ENCODE results near the gene SLC7A10. TPM values are rescaled to one million over a fixed set of nuclear protein-coding genes. Genes with fewer than 3 reads are reported as not detected.

SLC7A10 gene
- polyA plus RNA-seq, 1 donor (not counting 4 experiments of a cell fraction or from before 2014, with no cell fraction given): not detected

DNA sequence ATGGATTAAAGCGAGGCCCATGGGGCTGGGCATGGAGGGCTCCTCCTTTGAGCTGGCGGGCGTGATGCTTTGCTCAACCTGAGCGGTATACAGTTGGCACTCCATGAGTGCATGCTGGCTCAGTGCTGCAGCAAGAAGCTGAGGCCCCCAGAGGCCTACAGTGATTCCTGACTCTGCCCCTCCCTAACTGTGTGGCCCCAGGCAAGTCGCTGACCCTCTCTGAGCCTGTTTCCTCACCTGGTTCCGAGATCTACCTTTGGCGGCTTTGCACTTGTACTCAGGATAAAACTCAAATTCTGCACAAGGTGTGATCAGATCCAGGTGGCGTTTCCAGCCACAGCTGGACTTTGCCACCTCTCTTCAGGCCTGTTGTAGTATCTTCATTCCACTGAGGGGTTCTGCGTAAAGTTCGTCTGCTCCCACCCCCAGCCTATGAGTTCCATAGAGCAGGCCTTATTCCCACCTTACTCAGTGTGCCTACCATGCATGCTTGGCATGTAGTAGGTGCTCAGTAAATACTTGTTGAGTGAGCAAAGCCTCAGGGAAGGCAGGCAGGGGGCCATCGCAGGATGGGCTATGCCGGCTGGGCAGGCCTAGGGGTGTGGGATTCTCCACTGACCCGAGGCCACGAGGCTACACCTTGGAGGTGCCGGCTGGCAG, 23.6 kb downstream of the SLC7A10 start:
- H3K36me3 ChIP-seq (ENCODE audit: control insufficient read depth in 2 of 2, extremely low read depth in 1 of 2, insufficient read depth in 2 of 2, low read length in 2 of 2): peaks cover 0 to 14% of the 10 kb centered on the region in 2 experiments
- H3K9me3 ChIP-seq (ENCODE audit: control insufficient read depth, low read depth, low read length): no peaks in the 10 kb centered on the region
- peaks cover 3% of the 10 kb centered on the region for H4K20me1 ChIP-seq (ENCODE audit: control insufficient read depth, extremely low read depth, insufficient read depth, low read length)
- no peaks in the 10 kb centered on the region for H3K9me1 ChIP-seq (ENCODE audit: control insufficient read depth, extremely low read depth, insufficient read depth, low read length)
- H3K4me2 ChIP-seq (ENCODE audit: control insufficient read depth, extremely low read depth, insufficient read depth, low read depth, low read length): no peak overlapping the region
- FAIRE-seq (no peak), DNase-seq (ENCODE audit: low read depth, low spot score) (no peak)
- H3K27me3 ChIP-seq (ENCODE audit: control insufficient read depth, extremely low read depth, insufficient read depth, low read length): no peaks in the 10 kb centered on the region
- H3K9ac ChIP-seq (ENCODE audit: control insufficient read depth, extremely low read depth, insufficient read depth, low read length): no peak overlapping the region
- H2AFZ ChIP-seq (ENCODE audit: control insufficient read depth, low read length): no peak overlapping the region
- TF ChIP-seq CTCF (optimal IDR thresholded peaks at IDR 0.05 in 1 of 3, IDR thresholded peaks at IDR 0.05 in 1 of 3, conservative IDR thresholded peaks at IDR 0.05 in 1 of 3; ENCODE audit: extremely low read depth in 1 of 3, insufficient read depth in 2 of 3, low read length in 3 of 3) (no peak), EZH2 (IDR thresholded peaks at IDR 0.05; ENCODE audit: low read length) (no peak)
- no peak overlapping the region for H3K4me3 ChIP-seq (ENCODE audit: control insufficient read depth in 2 of 3, extremely low read depth in 1 of 3, insufficient read depth in 2 of 3, low read depth in 1 of 3, low read length in 3 of 3)
- no peak overlapping the region for H3K27ac ChIP-seq (ENCODE audit: control insufficient read depth, insufficient read depth, low read length)
- no peaks in the 10 kb centered on the region for H3K79me2 ChIP-seq (ENCODE audit: control insufficient read depth, insufficient read depth, low read length)
- dilution Hi-C loops (cut with MboI; ENCODE audit: extremely low pct_ligation_motif_present, low sequenced_read_pairs): no loop called here
- no peaks in the 10 kb centered on the region for H3K4me1 ChIP-seq (ENCODE audit: control insufficient read depth, extremely low read depth, insufficient read depth, low read length)

DNA sequence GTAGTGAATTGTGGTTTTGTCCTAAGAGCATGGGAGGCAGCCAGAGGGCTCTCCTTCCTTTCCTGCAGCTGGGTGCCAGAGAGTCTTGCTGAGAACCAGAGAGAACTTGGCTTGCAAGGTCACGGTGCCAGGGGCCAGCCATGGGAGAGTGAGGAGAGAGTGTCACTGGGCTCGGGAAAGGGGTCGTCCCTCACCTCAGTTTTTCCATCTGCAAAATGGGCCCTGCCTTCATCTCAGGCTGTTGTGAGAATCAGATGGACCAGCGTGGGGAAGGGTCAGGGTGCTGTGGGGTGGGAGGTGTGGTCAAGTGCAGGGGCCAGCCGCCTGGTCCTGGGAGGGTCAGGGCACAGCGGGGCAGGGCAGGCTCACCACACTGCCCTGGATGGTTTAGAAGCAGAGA, 24.2 kb downstream of the SLC7A10 start:
- Histone ChIP-seq H3K79me2 (ENCODE audit: control insufficient read depth, insufficient read depth, low read length) (no peaks in the 10 kb centered on the region), H3K9ac (ENCODE audit: control insufficient read depth, extremely low read depth, insufficient read depth, low read length) (no peak overlapping the region), H3K4me3 (ENCODE audit: control insufficient read depth in 2 of 3, extremely low read depth in 1 of 3, insufficient read depth in 2 of 3, low read depth in 1 of 3, low read length in 3 of 3) (no peak overlapping the region), H3K4me2 (ENCODE audit: control insufficient read depth, extremely low read depth, insufficient read depth, low read depth, low read length) (no peak overlapping the region), H3K36me3 (ENCODE audit: control insufficient read depth in 2 of 2, extremely low read depth in 1 of 2, insufficient read depth in 2 of 2, low read length in 2 of 2) (peaks cover 0 to 14% of the 10 kb centered on the region in 2 experiments), H3K9me1 (ENCODE audit: control insufficient read depth, extremely low read depth, insufficient read depth, low read length) (no peaks in the 10 kb centered on the region), H3K27ac (ENCODE audit: control insufficient read depth, insufficient read depth, low read length) (no peak overlapping the region), H2AFZ (ENCODE audit: control insufficient read depth, low read length) (no peak overlapping the region), H4K20me1 (ENCODE audit: control insufficient read depth, extremely low read depth, insufficient read depth, low read length) (peaks cover 3% of the 10 kb centered on the region), H3K27me3 (ENCODE audit: control insufficient read depth, extremely low read depth, insufficient read depth, low read length) (no peaks in the 10 kb centered on the region), H3K4me1 (ENCODE audit: control insufficient read depth, extremely low read depth, insufficient read depth, low read length) (no peaks in the 10 kb centered on the region), H3K9me3 (ENCODE audit: control insufficient read depth, low read depth, low read length) (no peaks in the 10 kb centered on the region)
- DNase-seq (ENCODE audit: low read depth, low spot score) (no peak), FAIRE-seq (no peak)
- dilution Hi-C loops (cut with MboI; ENCODE audit: extremely low pct_ligation_motif_present, low sequenced_read_pairs): no loop called here
- no peak for TF ChIP-seq CTCF (optimal IDR thresholded peaks at IDR 0.05 in 1 of 3, IDR thresholded peaks at IDR 0.05 in 1 of 3, conservative IDR thresholded peaks at IDR 0.05 in 1 of 3; ENCODE audit: extremely low read depth in 1 of 3, insufficient read depth in 2 of 3, low read length in 3 of 3)
- TF ChIP-seq EZH2 (IDR thresholded peaks at IDR 0.05; ENCODE audit: low read length): no peak

Data from keratinocyte (primary cell).